ENCODE measurements around the gene PEG3. TPM values are rescaled to one million over a fixed set of nuclear protein-coding genes. Genes with fewer than 3 reads are reported as not detected.
A peak's percentile ranks its signal among the peaks of the same experiment; 100 is the strongest.

PEG3 gene
- total and polyA plus RNA-seq, 9 of the 15 experiments (the other 6 are each of a cell fraction or from before 2014, with no cell fraction given) = 0.04 to 0.40 TPM; not detected in 7

GRCh38 chr19:56808717-56809392 lies 31.7 kb downstream of the PEG3 start:
- Histone ChIP-seq H3K27me3 (ENCODE audit: control insufficient read depth in 2 of 2, insufficient read depth in 2 of 2, low read length in 2 of 2) (no peaks in the 10 kb centered on the region), H3K79me2 (ENCODE audit: control insufficient read depth, insufficient read depth, low read length) (no peaks in the 10 kb centered on the region), H3K9ac (ENCODE audit: insufficient read depth in 1 of 2, low read depth in 2 of 2, low read length in 2 of 2) (no peak overlapping the region), H3K9me1 (ENCODE audit: control insufficient read depth, insufficient read depth, low read length) (no peaks in the 10 kb centered on the region), H3K36me3 (ENCODE audit: control insufficient read depth, insufficient read depth, low read length) (no peaks in the 10 kb centered on the region), H4K20me1 (replicated peaks; ENCODE audit: control insufficient read depth, insufficient read depth, low read length) (no peaks in the 10 kb centered on the region), H3K4me2 (ENCODE audit: insufficient read depth, low read length) (no peak overlapping the region), H2AFZ (ENCODE audit: low read depth, low read length) (no peak overlapping the region), H3K4me1 (replicated peaks in 1 of 2; ENCODE audit: control insufficient read depth in 2 of 2, insufficient read depth in 2 of 2, low read length in 2 of 2) (no peaks in the 10 kb centered on the region), H3K9me3 (replicated peaks; ENCODE audit: control insufficient read depth, insufficient read depth, low read depth, low read length) (peaks cover 2% of the 10 kb centered on the region; the same call in 1 of the 2 replicates), H3K4me3 (no peak overlapping the region), H3K27ac (ENCODE audit: extremely low read depth, low read depth, low read length) (no peak overlapping the region)
- ATAC-seq (no peak), FAIRE-seq (no peak), DNase-seq (ENCODE audit: extremely low read depth in 1 of 4, low spot score in 3 of 4) (no peak)
- POLR2A ChIA-PET = no interaction called here
- CTCF ChIA-PET (ENCODE audit: low intra/inter-chr PET ratio) = no interaction called here
- in situ Hi-C loops (cut with MboI) = no loop called here
- TF ChIP-seq TFE3 (CRISPR knock-in tag; IDR thresholded peaks at IDR 0.05) (0 out of 2 replicates have a peak, but pooled peaks have one; percentile 7), THAP7 (CRISPR knock-in tag; IDR thresholded peaks at IDR 0.05) (no peak)
- 2% methylated on average over 3 of the region's 3 CpGs for WGBS (ENCODE audit: insufficient coverage, low coverage, missing lambda C conversion rate)
- intact Hi-C loops (cut with micrococcal nuclease) = no loop called here
- no TSS peak for BruUV-seq (replicated peaks)

- Histone ChIP-seq H3K4me2 (ENCODE audit: insufficient read depth, low read length) (no peak overlapping the region), H3K79me2 (ENCODE audit: control insufficient read depth, insufficient read depth, low read length) (no peaks in the 10 kb centered on the region), H3K27me3 (ENCODE audit: control insufficient read depth in 2 of 2, insufficient read depth in 2 of 2, low read length in 2 of 2) (no peaks in the 10 kb centered on the region), H3K4me3 (no peak overlapping the region), H3K4me1 (replicated peaks in 1 of 2; ENCODE audit: control insufficient read depth in 2 of 2, insufficient read depth in 2 of 2, low read length in 2 of 2) (no peaks in the 10 kb centered on the region), H3K36me3 (ENCODE audit: control insufficient read depth, insufficient read depth, low read length) (no peaks in the 10 kb centered on the region), H2AFZ (ENCODE audit: low read depth, low read length) (no peak overlapping the region), H3K9me3 (replicated peaks; ENCODE audit: control insufficient read depth, insufficient read depth, low read depth, low read length) (peaks cover 2% of the 10 kb centered on the region; the same call in 1 of the 2 replicates), H3K9ac (ENCODE audit: insufficient read depth in 1 of 2, low read depth in 2 of 2, low read length in 2 of 2) (no peak overlapping the region), H4K20me1 (replicated peaks; ENCODE audit: control insufficient read depth, insufficient read depth, low read length) (no peaks in the 10 kb centered on the region), H3K9me1 (ENCODE audit: control insufficient read depth, insufficient read depth, low read length) (no peaks in the 10 kb centered on the region), H3K27ac (ENCODE audit: extremely low read depth, low read depth, low read length) (no peak overlapping the region)
- no TSS peak for BruUV-seq (replicated peaks)
- in situ Hi-C loops (cut with MboI) = no loop called here
- FAIRE-seq = no peak
- no peak for ATAC-seq
- CTCF ChIA-PET (ENCODE audit: low intra/inter-chr PET ratio) = no interaction called here
- intact Hi-C loops (cut with micrococcal nuclease) = no loop called here
- no peak for DNase-seq (ENCODE audit: extremely low read depth in 1 of 4, low spot score in 3 of 4)
- POLR2A ChIA-PET = no interaction called here
- TF ChIP-seq C11orf30 (IDR thresholded peaks at IDR 0.05; ENCODE audit: low read depth) (no peak), PCBP2 (IDR thresholded peaks at IDR 0.05; ENCODE audit: low read depth, low read length, poor library complexity, severe bottlenecking) (no peak), ZNF551 (CRISPR knock-in tag; IDR thresholded peaks at IDR 0.05) (no peak), SETDB1 (IDR thresholded peaks at IDR 0.05; ENCODE audit: low read length) (no peak), GABPB2 (CRISPR knock-in tag; conservative IDR thresholded peaks at IDR 0.05) (no peak), ZNF695 (CRISPR knock-in tag; IDR thresholded peaks at IDR 0.05) (no peak), BMI1 (IDR thresholded peaks at IDR 0.05; ENCODE audit: low read length) (no peak), NCOA2 (IDR thresholded peaks at IDR 0.05; ENCODE audit: partially characterized antibody in 2 of 2) (no peak), KAT8 (IDR thresholded peaks at IDR 0.05; ENCODE audit: low read depth) (no peak), MTA3 (IDR thresholded peaks at IDR 0.05; ENCODE audit: borderline replicate concordance) (no peak), PHTF2 (CRISPR knock-in tag; IDR thresholded peaks at IDR 0.05) (no peak), STAT5B (CRISPR knock-in tag; IDR thresholded peaks at IDR 0.05) (no peak), KDM2B (CRISPR knock-in tag; IDR thresholded peaks at IDR 0.05) (no peak)
Measured at GRCh38 chr19:56806639-56807038, 33.9 kb downstream of the PEG3 start.
